Lower leg skin (tissue), 3 donors: ENCODE results near the gene KCNT1.

ENCODE experiments used
- POLR2A ChIP-seq, 2 donors: fragments of 450-650 bp; IDR thresholded peaks; one replicate each; pipeline ENCODE4 v1.6.1; 2016 to 2017; ENCODE audit warnings: antibody characterized with exemption in 2 of 2, mild to moderate bottlenecking in 1 of 2, moderate library complexity in 1 of 2
- TF ChIP-seq, protein P1 (sequence below), 3 donors: fragments of 450-650 bp; IDR thresholded peaks; one replicate each; pipeline ENCODE4 v1.5.1; 2016; ENCODE audit warnings: antibody characterized with exemption in 3 of 3, mild to moderate bottlenecking in 3 of 3, moderate library complexity in 2 of 3

DNA sequence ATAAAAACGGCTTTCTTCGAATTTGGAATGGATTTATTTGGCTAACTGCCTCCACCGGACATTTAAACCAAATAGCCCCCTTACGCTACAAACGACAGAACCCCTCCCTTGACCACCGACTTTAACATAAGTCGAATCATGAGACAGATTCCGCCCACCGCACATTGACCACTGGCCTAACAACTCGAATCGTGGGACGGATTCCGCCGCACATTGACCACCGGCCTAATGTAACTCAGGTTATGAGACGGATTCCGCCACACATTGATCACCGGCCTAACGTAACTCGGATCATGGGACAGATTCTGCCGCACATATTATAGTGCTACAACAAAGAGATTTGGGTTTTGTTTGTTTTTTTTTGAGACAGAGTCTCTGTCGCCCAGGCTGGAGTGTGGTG lies 41.6 kb upstream of the KCNT1 start:
- no peak for TF ChIP-seq POLR2A (IDR thresholded peaks at IDR 0.05)
- TF ChIP-seq, protein P1, sequence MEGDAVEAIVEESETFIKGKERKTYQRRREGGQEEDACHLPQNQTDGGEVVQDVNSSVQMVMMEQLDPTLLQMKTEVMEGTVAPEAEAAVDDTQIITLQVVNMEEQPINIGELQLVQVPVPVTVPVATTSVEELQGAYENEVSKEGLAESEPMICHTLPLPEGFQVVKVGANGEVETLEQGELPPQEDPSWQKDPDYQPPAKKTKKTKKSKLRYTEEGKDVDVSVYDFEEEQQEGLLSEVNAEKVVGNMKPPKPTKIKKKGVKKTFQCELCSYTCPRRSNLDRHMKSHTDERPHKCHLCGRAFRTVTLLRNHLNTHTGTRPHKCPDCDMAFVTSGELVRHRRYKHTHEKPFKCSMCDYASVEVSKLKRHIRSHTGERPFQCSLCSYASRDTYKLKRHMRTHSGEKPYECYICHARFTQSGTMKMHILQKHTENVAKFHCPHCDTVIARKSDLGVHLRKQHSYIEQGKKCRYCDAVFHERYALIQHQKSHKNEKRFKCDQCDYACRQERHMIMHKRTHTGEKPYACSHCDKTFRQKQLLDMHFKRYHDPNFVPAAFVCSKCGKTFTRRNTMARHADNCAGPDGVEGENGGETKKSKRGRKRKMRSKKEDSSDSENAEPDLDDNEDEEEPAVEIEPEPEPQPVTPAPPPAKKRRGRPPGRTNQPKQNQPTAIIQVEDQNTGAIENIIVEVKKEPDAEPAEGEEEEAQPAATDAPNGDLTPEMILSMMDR (IDR thresholded peaks at IDR 0.05): no peak
